Renal cortex interstitium (tissue), 11 donors: ENCODE measurements around the gene AGPAT3. TPM values are rescaled to one million over a fixed set of nuclear protein-coding genes. Genes with fewer than 3 reads are reported as not detected.

Experiments used
- DNase-seq, 11 donors: peaks; one replicate each; pipeline ENCODE4 v3.0.0-alpha.2; 2013; ENCODE audit warnings: low read depth in 9 of 11, low spot score in 4 of 11; ENCODE audit errors: extremely low read depth in 1 of 11
- polyA plus RNA-seq, 3 donors: library from polyadenylated mRNA; unstranded; fragments of 120-200 nt; gene quantifications; one replicate each; pipeline ENCODE4 v1.2.1, GENCODE V29; 2013; ENCODE audit not compliant: insufficient read length in 3 of 3

AGPAT3 gene
- polyA plus RNA-seq, 3 donors, result 54.0 to 78.0 (median 60.4) TPM

DNA sequence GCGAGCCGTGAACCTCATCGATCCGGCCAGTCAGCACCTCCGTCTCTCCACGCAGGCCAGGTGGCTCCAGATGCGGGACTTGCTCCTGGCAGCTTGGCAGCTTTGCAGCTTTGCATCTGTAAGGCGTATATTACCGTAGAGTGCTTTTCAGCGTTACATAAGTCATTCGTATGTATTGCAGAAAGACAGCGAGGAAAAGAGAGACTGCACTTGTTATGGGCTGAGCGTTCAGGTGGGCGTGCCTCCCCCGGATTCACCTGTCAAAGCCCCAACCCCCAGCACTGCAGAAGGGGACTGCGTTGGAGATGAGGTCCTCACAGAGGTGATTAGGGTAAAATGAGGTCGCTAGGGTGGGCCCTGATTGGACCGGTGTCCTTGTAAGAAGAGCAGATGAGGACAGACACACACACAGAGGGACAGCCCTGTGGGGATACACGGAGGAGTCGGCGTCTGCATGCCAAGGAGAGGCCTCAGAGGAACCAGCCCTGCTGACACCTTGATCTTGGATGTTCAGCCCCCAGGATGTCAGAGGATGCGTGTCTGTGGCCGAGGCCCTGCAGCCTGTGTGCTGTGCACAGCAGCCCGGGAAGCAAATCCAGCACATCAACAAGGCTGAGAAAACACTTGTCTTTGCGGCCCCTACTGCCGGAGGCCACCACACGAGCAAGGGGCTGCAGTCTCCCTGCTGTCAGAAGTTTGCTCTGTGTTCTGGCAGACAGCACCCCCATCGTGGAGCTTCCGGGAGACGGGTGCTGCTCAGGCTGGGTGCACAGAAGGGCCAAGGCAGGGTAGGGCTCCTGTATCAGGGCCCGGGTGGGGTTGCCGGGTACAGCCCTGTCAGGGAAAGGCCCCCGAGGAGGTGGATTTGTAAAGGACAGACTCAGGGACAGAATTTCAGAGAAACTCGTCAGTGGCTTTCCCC lies 10.9 kb upstream of the AGPAT3 start:
- DNase-seq, result no peak

GRCh38 chr21:43854773-43855633 lies 10.0 kb upstream of the AGPAT3 start:
- DNase-seq, result no peak

GRCh38 chr21:43855955-43856354 lies 9.1 kb upstream of the AGPAT3 start:
- no peak for DNase-seq

DNA sequence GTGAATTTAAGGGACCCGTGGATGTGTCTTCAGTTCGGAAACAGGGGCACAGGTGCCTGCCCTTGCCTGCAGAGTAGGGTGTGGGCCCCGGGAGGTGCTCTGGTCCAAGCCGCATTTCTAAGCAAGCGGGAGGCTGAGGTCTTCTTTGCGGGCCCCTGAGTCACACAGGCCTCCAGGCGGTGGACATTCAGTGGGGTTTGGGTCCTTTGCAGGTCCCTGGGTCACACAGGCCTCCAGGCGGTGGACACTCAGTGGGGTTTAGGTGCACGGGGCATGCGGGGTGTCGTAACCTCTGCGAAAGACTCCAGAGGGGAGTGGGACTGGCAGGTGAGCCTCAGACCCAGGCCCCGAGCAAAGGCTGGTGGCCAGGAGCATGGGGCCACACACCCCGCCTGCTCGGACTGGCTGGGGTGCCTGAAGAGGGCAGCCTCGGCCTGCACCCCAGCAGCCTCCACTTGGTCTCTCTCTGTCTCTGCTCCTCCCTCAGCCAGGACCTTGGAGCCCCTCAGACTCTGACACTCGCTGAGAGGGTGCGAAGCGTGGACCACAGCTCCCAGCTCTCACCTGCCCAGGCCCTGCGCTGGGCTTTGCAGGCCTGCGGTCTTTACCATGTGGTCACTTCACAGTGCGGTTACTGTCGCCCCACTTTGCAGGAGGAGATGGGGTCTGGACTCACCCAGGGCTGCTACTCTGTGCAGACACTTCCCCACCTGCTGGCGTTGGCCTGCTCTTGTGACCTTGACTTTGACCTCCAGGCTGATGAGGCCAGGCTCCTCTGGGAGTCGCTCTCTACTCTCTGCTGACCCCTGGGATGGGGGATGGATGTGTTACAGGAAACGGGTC lies 6.0 kb upstream of the AGPAT3 start:
- DNase-seq, result no peak

DNA sequence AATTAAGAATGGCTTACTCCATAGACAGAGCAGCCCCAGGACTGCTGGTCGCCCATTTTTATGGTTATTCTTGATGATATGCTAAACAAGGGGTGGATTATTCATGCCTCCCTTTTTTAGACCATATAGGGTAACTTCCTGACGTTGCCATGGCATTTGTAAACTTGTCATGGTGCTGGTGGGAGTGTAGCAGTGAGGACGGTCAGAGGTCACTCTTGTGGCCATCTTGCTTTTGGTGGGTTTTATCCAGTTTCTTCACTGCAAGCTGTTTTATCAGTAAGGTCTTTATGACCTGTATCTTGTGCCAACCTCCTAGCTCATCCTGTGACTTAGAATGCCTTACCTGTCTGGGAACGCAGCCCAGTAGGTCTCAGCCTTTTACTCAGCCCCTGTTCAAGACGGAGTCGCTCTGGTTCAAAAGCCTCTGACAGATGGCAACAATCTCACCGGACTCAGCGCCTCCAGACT lies 5.2 kb upstream of the AGPAT3 start:
- DNase-seq, result no peak

- DNase-seq, result no peak
These were observed 3.3 kb upstream of the AGPAT3 start for GRCh38 chr21:43861706-43862105.

GRCh38 chr21:43864313-43864961 lies 586 bp upstream of the AGPAT3 start:
- DNase-seq, result peak in 2 of 11 donors; percentile 18 to 24

DNA sequence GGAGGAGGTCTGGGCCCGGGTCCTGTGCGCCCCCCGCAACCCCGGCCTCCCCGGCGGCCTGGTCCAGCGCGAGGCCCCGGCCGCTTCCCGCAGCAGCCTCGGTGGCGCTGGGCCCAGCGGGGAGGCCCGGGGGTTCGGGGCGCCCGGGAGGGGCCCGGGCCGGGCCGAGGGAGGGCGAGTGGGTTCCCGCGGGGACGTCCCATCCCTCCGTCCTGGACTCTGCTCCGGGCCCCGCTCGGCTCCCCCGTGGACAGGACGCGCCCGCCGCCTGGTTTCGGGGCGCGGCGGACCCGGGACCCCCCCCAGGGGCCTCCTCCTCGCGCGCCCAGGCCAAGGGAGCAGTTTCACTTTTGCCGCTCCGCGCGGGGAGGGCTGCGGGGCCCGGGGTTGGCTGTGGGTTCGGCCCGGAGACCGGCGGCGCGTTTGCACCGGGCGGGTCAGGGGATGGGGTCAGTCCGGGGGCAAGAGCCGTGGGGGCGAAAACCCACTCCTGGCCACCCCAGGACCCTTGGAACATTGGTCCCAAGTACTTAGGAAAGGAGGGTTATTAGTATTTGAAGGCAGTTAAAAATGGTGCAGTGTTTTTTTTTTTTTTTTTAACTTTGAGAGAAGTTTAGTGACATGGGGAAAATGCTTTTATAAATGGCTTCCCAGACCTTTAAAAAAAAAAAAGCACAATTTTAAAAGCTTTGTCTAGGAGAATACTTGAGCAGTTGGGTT lies 677 bp downstream of the AGPAT3 start:
- peak in 2 of 11 donors; percentile 24 to 31 for DNase-seq

- DNase-seq, result peak in 3 of 11 donors; percentile 29 to 30 (median 30)
These were observed 1.2 kb downstream of the AGPAT3 start for GRCh38 chr21:43866260-43866629.

DNA sequence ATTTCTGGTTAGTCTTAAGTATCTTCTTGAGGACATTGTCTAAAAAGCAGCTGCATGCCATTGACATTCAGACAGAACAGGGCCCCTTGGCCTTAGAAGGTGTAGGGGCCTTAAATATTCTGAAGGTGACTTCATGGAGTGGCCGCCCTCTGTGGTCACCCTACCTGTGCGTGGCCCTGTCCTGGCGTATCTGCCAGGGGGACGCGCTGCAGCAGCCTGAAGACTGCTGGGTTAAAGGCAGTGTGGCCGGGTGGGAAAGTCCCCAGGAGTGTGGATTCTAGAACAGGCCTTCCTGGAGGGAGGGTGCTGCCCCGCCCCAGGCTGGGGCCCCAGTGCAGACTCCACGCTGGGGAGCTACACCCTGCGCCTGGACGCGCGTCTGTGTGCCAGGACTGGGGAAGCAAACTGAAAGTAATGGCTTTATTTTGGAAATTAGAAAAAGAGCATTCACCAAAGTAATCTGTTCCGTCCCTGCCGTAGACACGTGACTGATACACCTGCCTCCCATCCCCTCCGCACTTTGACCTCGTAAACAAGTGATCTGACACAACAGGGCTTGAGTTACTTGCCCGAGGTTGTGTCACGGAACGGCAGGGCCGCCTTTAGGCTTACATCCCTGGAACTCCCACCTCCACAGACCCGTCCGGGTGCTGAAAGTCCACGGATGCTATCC lies 1.8 kb downstream of the AGPAT3 start:
- no peak for DNase-seq

DNA sequence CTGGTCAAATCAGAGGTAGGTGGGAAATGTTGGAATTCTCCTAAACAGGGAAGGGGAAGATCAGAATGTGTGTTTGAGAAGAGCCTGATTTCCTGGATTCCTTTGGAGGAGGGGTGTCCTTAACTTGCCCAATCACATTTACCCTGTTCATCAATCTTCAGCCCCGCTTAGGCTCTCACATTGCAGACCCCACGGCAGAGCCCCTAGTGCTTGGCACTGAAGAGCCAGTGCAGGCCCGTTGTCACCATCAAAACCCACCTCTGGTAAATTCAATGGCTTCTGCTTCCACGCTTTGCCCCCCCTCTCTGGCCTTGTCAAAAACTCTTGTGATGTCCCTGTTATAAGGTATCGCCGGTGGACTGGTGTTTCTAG lies 2.3 kb downstream of the AGPAT3 start:
- DNase-seq, result no peak

- no peak for DNase-seq
These were observed 2.9 kb downstream of the AGPAT3 start for GRCh38 chr21:43867948-43868347.

DNA sequence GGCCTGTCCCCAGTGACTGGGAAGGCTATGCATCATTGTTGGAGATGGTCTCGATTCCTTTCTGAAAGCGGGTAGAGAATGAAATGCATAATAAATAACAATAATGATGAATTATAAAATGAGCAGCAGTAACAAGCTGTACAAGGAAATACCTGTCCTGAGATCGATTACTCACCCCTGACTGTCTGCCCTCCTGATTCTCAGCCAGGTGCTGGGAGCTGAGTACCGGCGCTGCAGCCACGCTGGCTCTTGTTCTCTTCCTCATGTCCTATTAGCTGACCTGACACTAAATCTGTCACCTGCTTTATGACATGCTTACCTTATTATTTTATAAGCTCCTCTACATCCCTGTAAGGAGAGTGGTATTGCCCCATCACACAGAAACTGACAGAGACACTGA lies 3.4 kb downstream of the AGPAT3 start:
- DNase-seq, result no peak

GRCh38 chr21:43869486-43870325 lies 4.7 kb downstream of the AGPAT3 start:
- no peak for DNase-seq

GRCh38 chr21:43871487-43871886 lies 6.5 kb downstream of the AGPAT3 start:
- no peak for DNase-seq

DNA sequence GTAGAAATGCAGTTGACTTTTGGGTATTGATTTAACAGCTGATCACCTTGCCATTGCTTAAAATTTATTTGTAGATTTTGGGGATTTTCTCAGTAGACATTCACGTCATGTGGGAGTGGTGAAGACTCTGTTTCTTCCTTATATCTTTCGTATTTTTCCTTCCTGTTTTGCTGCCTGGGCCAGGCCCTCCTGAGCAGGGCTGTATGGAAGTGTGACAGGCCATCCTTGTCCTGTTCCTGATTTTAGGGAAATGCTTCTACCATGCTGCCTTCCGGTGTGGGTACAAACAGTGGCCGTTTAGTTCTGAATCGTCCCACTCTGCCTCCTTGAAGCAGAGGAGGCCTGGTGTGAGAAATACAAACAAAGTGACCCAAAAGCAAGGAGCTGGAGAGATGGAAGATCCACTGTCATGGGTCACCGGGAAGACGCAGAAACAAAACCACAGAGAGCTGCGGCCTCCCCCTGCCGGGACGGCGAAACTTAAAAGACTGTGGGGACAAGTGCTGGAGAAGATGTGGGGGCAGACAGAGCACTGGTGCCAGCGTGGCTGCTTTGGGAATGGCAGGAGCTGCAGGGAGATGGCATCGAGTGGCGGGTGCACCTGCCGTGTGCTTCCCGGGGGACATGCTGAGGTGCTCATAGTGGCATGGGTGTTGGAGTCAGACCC lies 7.6 kb downstream of the AGPAT3 start:
- no peak for DNase-seq
